Breast epithelium (tissue), 3 donors: ENCODE results near the gene ADAMTS17.

Source experiments
- POLR2A ChIP-seq: fragments of 450-650 bp; IDR thresholded peaks from one replicate; pipeline ENCODE4 v1.6.1; 2016; ENCODE audit warnings: antibody characterized with exemption, mild to moderate bottlenecking, moderate library complexity
- TF ChIP-seq, protein P1 (sequence below), 3 donors: fragments of 450-650 bp; IDR thresholded peaks; one replicate each; pipeline ENCODE4 v1.5.1; 2016 to 2017; ENCODE audit warnings: antibody characterized with exemption in 3 of 3, mild to moderate bottlenecking in 3 of 3, moderate library complexity in 3 of 3

DNA sequence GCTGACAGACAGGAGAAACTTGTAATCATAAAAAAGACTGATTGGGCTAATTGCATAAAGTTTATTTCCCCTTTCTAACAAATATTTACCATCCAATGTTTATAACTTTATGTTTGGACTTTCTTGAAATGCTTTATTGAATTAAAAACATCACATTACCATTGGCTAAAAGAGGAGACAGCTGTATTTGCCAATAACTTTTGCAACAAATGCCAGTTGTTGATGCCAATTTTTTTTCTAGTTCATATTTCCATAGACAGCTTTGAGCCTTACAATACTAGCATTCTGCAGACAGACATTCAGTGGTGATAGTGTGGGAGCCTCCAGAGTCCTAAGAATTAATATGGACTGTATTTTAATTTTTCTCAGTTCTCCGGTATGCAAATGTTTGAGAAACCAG is 198.4 kb downstream of the ADAMTS17 start:
- TF ChIP-seq, protein P1, sequence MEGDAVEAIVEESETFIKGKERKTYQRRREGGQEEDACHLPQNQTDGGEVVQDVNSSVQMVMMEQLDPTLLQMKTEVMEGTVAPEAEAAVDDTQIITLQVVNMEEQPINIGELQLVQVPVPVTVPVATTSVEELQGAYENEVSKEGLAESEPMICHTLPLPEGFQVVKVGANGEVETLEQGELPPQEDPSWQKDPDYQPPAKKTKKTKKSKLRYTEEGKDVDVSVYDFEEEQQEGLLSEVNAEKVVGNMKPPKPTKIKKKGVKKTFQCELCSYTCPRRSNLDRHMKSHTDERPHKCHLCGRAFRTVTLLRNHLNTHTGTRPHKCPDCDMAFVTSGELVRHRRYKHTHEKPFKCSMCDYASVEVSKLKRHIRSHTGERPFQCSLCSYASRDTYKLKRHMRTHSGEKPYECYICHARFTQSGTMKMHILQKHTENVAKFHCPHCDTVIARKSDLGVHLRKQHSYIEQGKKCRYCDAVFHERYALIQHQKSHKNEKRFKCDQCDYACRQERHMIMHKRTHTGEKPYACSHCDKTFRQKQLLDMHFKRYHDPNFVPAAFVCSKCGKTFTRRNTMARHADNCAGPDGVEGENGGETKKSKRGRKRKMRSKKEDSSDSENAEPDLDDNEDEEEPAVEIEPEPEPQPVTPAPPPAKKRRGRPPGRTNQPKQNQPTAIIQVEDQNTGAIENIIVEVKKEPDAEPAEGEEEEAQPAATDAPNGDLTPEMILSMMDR (IDR thresholded peaks at IDR 0.05): no peak
- no peak for TF ChIP-seq POLR2A
